Neural cell (in vitro differentiated cells): ENCODE results near the gene PDZRN3. TPM values are rescaled to one million over a fixed set of nuclear protein-coding genes. Genes with fewer than 3 reads are reported as not detected.

ENCODE experiments used
- H2AFZ ChIP-seq: fragments of 200-600, 300-800 bp; sonication (generic), shearing (Covaris generic); 2 replicates; pipeline ENCODE4 v1.6.0; 2014; ENCODE audit warnings: low read depth, mild to moderate bottlenecking, antibody characterized with exemption, low read length, moderate library complexity
- H3F3A ChIP-seq: fragments of 200-600 bp; shearing (Covaris generic); 2 replicates; pipeline ENCODE4 v1.6.1; 2016; ENCODE audit warnings: mild to moderate bottlenecking, moderate library complexity, mixed read lengths, antibody characterized with exemption, low read length; ENCODE audit not compliant: insufficient read depth, poor library complexity, severe bottlenecking
- H3K27ac ChIP-seq: fragments of 200-600, 300-800 bp; sonication (generic), shearing (Covaris generic); 2 replicates; pipeline ENCODE4 v1.5.1; 2014; ENCODE audit warnings: mild to moderate bottlenecking, low read length, moderate library complexity
- H3K27me3 ChIP-seq: fragments of 300-800, 200-600 bp; sonication (generic), shearing (Covaris generic); 2 replicates; pipeline ENCODE4 v1.6.0; 2014; ENCODE audit warnings: mild to moderate bottlenecking, low read depth, low read length, moderate library complexity; ENCODE audit not compliant: insufficient read depth
- H3K36me3 ChIP-seq: fragments of 300-800, 200-600 bp; sonication (generic), shearing (Covaris generic); 2 replicates; pipeline ENCODE4 v1.5.1; 2014; ENCODE audit warnings: mild to moderate bottlenecking, antibody characterized with exemption, low read length, moderate library complexity; ENCODE audit not compliant: insufficient read depth
- H3K4me2 ChIP-seq: fragments of 300-800, 200-600 bp; sonication (generic), shearing (Covaris generic); 2 replicates; pipeline ENCODE4 v1.6.0; 2014; ENCODE audit warnings: mild to moderate bottlenecking, low read length
- H3K4me3 ChIP-seq: fragments of 300-800, 200-600 bp; sonication (generic), shearing (Covaris generic); 2 replicates; pipeline ENCODE4 v1.5.1; 2014; ENCODE audit warnings: mild to moderate bottlenecking, low read length, moderate library complexity
- H3K79me2 ChIP-seq: fragments of 200-600 bp; shearing (Covaris generic); replicated peaks from 2 replicates; pipeline ENCODE4 v1.6.0; 2014; ENCODE audit warnings: mild to moderate bottlenecking, low read length, moderate library complexity; ENCODE audit not compliant: insufficient read depth
- H3K9ac ChIP-seq: fragments of 300-800, 200-600 bp; sonication (generic), shearing (Covaris generic); 2 replicates; pipeline ENCODE4 v1.6.1; 2016; ENCODE audit warnings: mild to moderate bottlenecking, low read length, mixed read lengths
- H3K9me2 ChIP-seq: fragments of 200-600 bp; shearing (Covaris generic); 2 replicates; pipeline ENCODE4 v1.6.1; 2016; ENCODE audit warnings: mild to moderate bottlenecking, low read length, mixed read lengths; ENCODE audit not compliant: insufficient read depth
- H3K9me3 ChIP-seq: fragments of 200-600, 300-800 bp; sonication (generic), shearing (Covaris generic); 2 replicates; pipeline ENCODE4 v1.6.1; 2016; ENCODE audit warnings: mild to moderate bottlenecking, mixed run types, low read length, moderate library complexity, mixed read lengths
- H4K20me1 ChIP-seq: fragments of 200-600 bp; shearing (Covaris generic); 2 replicates; pipeline ENCODE4 v1.6.1; 2016; ENCODE audit warnings: mild to moderate bottlenecking, mixed run types; ENCODE audit not compliant: insufficient read depth
- CTCF ChIP-seq: fragments of 450-650 bp; IDR thresholded peaks from 2 replicates; pipeline ENCODE4 v1.5.1; 2014; ENCODE audit warnings: antibody characterized with exemption, mild to moderate bottlenecking, moderate library complexity; ENCODE audit not compliant: poor library complexity, severe bottlenecking
- MXI1 ChIP-seq: fragments of 450-650 bp; conservative IDR thresholded peaks from 2 replicates; pipeline ENCODE4 v1.6.1; 2014; ENCODE audit warnings: antibody characterized with exemption, mild to moderate bottlenecking; ENCODE audit not compliant: poor library complexity, severe bottlenecking
- POLR2AphosphoS5 ChIP-seq: IDR thresholded peaks from 2 replicates; pipeline ENCODE4 v1.6.1; 2012
- RAD21 ChIP-seq: fragments of 450-650 bp; conservative IDR thresholded peaks from 2 replicates; pipeline ENCODE4 v1.6.1; 2014; ENCODE audit warnings: antibody characterized with exemption, mild to moderate bottlenecking, moderate library complexity
- SMC3 ChIP-seq: fragments of 450-650 bp; conservative IDR thresholded peaks from 2 replicates; pipeline ENCODE4 v1.6.1; 2014; ENCODE audit warnings: antibody characterized with exemption, mild to moderate bottlenecking, moderate library complexity; ENCODE audit not compliant: poor library complexity
- TAF1 ChIP-seq: IDR thresholded peaks from 2 replicates; pipeline ENCODE4 v1.6.1; 2012; ENCODE audit warnings: low read depth
- polyA plus RNA-seq: library from polyadenylated mRNA; depleted of rRNA; stranded (reverse); fragments of >200 nt; gene quantifications from 2 replicates; pipeline ENCODE4 v1.2.3, GENCODE V29; 2014

The PDZRN3 gene
- polyA plus RNA-seq, 1 donor from 2014 or later: 1.1 TPM

DNA sequence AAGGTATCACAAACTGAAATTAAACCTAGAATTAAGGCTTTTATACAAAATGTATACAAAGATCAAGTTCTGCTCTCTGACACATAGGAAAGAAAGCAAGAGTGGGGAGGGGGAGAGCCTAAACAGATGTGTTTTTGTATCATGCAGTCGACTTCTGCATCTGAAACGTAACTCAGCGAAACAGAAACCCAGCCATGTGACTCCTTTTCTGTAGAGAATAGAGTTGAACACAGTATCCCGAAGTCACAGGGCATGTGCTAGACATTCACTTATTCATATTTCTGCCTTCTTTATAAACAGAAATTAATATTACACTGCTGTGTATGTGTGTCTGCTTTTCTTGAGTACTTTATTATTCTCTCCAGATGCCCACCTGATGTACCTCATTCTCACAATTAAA, 121.0 kb downstream of the PDZRN3 start:
- no peak for TF ChIP-seq MXI1
- no peak for TF ChIP-seq SMC3
- TF ChIP-seq RAD21: no peak
- TF ChIP-seq POLR2AphosphoS5: no peak
- TF ChIP-seq CTCF: no peak
- H3K27me3 ChIP-seq: no peaks in the 10 kb centered on the region
- no peaks in the 10 kb centered on the region for H3K9me3 ChIP-seq
- no peak overlapping the region for H3K4me2 ChIP-seq
- H3K79me2 ChIP-seq: no peaks in the 10 kb centered on the region
- H3K9ac ChIP-seq: no peak overlapping the region
- H3K27ac ChIP-seq: no peak overlapping the region
- H4K20me1 ChIP-seq: no peaks in the 10 kb centered on the region
- no peaks in the 10 kb centered on the region for H3K9me2 ChIP-seq
- no peaks in the 10 kb centered on the region for H3K36me3 ChIP-seq
- no peaks in the 10 kb centered on the region for H3F3A ChIP-seq
- H3K4me3 ChIP-seq: no peak overlapping the region
- H2AFZ ChIP-seq: no peak overlapping the region

- Histone ChIP-seq H3K79me2 (no peaks in the 10 kb centered on the region), H4K20me1 (no peaks in the 10 kb centered on the region), H3K9me2 (no peaks in the 10 kb centered on the region), H3F3A (no peaks in the 10 kb centered on the region), H3K9me3 (no peaks in the 10 kb centered on the region), H3K27me3 (no peaks in the 10 kb centered on the region), H3K36me3 (no peaks in the 10 kb centered on the region), H3K4me2 (no peak overlapping the region), H3K4me3 (no peak overlapping the region), H2AFZ (no peak overlapping the region), H3K27ac (no peak overlapping the region), H3K9ac (no peak overlapping the region)
- peak; percentile 96 for TF ChIP-seq CTCF
- TF ChIP-seq POLR2AphosphoS5: no peak
- peak; percentile 98 for TF ChIP-seq RAD21
- peak; percentile 99 for TF ChIP-seq SMC3
Measured at GRCh38 chr3:73502609-73503583, 121.8 kb downstream of the PDZRN3 start.

- Histone ChIP-seq H3K9me3 (no peaks in the 10 kb centered on the region), H3K79me2 (no peaks in the 10 kb centered on the region), H3K9ac (no peak overlapping the region), H3K9me2 (no peaks in the 10 kb centered on the region), H2AFZ (no peak overlapping the region), H3F3A (no peaks in the 10 kb centered on the region), H3K27ac (no peak overlapping the region), H3K36me3 (no peaks in the 10 kb centered on the region), H4K20me1 (no peaks in the 10 kb centered on the region), H3K4me3 (no peak overlapping the region), H3K4me2 (no peak overlapping the region), H3K27me3 (no peaks in the 10 kb centered on the region)
- TF ChIP-seq TAF1 (no peak), CTCF (no peak)
Measured at GRCh38 chr3:73500321-73500720, 124.4 kb downstream of the PDZRN3 start.
